ENCODE data around the gene TMEM52B. TPM values are rescaled to one million over a fixed set of nuclear protein-coding genes. Genes with fewer than 3 reads are reported as not detected.
A peak's percentile ranks its signal among the peaks of the same experiment; 100 is the strongest.
"Not testable (repeated sequence)": the region's sequence is repeated elsewhere in the genome, so short reads cannot be mapped to it uniquely, and the experiment has no call there.

TMEM52B gene
- total and polyA plus RNA-seq, 5 donors from 2014 or later, result not detected

- no peaks in the 10 kb centered on the region for H3K36me3 ChIP-seq (ENCODE audit: control insufficient read depth, insufficient read depth, low read length)
- H3K4me1 ChIP-seq (ENCODE audit: control insufficient read depth, insufficient read depth, low read length, poor library complexity, severe bottlenecking), result no peaks in the 10 kb centered on the region
- no peak for DNase-seq
- H3K27ac ChIP-seq (ENCODE audit: insufficient read depth, low read length, poor library complexity, severe bottlenecking), result no peak overlapping the region
- no peak for ATAC-seq (ENCODE audit: low read depth in 2 of 2)
- H3K4me3 Mint-ChIP-seq, result no peak overlapping the region
- peaks cover 26% of the 10 kb centered on the region for H3K27me3 Mint-ChIP-seq
- H3K36me3 Mint-ChIP-seq, result no peaks in the 10 kb centered on the region
- peaks cover 0 to 4% (median 3%) of the 10 kb centered on the region in 4 donors for H3K4me1 Mint-ChIP-seq
- no peaks in the 10 kb centered on the region for H3K9me3 Mint-ChIP-seq
- no peak overlapping the region for H3K4me3 ChIP-seq (ENCODE audit: low read depth, low read length)
- no peak overlapping the region for H3K27ac Mint-ChIP-seq
- no peaks in the 10 kb centered on the region for H3K9me3 ChIP-seq (ENCODE audit: control insufficient read depth in 2 of 2, low read length in 2 of 2)
- H3K27me3 ChIP-seq (ENCODE audit: control insufficient read depth, insufficient read depth, low read length), result no peaks in the 10 kb centered on the region
These were observed 10.8 kb downstream of the TMEM52B start for GRCh38 chr12:10189653-10190052.

DNA sequence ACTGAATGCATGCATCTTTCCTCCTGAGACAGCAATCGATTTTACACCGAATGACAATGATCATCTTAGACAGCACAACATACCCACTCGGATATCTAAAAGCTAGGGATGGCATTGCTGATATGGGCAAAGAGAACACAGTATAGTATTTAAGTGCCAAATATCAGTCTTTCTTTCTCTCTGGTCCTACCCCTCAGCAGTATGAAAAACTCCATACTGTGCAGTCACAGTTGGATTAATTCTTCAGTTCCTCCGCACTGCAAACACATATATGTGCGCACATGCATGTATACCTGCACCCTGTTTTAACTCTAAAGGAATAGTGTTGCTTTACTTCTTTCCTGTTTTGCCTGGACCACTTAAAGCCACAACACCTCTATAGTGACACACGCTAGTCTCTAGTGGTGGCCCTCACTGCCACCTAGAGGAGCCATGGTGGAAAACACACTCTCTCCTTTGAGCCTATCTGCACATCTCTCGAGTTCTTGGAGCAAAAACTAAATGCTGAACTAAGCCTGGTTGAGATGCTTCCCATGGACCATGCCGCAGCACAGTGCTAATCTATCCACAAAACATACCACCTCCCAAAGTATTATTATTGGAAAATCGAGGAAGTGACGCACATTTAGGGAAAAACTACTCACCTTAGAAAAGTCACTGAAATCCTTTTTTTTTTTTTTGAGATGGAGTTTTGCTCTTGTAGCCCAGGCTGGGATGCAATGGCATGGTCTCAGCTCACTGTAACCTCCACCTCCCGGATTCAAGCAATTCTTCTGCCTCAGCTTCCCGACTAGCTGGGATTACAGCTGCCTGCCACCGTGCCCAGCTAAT, 11.9 kb downstream of the TMEM52B start:
- Mint-ChIP-seq H3K36me3 (no peaks in the 10 kb centered on the region), H3K27ac (peak overlapping the region in 2 of 3 donors; percentile 2 to 21), H3K4me3 (no peak overlapping the region), H3K4me1 (peaks cover 0 to 4% (median 3%) of the 10 kb centered on the region in 4 donors), H3K27me3 (peaks cover 23% of the 10 kb centered on the region), H3K9me3 (no peaks in the 10 kb centered on the region)
- ATAC-seq (ENCODE audit: low read depth in 2 of 2) (peak; percentile 97 to 99), DNase-seq (peak; percentile 20 to 74 (median 53))
- Histone ChIP-seq H3K9me3 (ENCODE audit: control insufficient read depth in 2 of 2, low read length in 2 of 2) (no peaks in the 10 kb centered on the region), H3K36me3 (ENCODE audit: control insufficient read depth, insufficient read depth, low read length) (no peaks in the 10 kb centered on the region), H3K4me1 (ENCODE audit: control insufficient read depth, insufficient read depth, low read length, poor library complexity, severe bottlenecking) (no peaks in the 10 kb centered on the region), H3K27me3 (ENCODE audit: control insufficient read depth, insufficient read depth, low read length) (no peaks in the 10 kb centered on the region), H3K4me3 (ENCODE audit: low read depth, low read length) (no peak overlapping the region), H3K27ac (ENCODE audit: insufficient read depth, low read length, poor library complexity, severe bottlenecking) (no peak overlapping the region)

- peaks cover 29% of the 10 kb centered on the region for H3K27me3 Mint-ChIP-seq
- no peak for ATAC-seq (ENCODE audit: low read depth in 2 of 2)
- H3K27ac ChIP-seq (ENCODE audit: insufficient read depth, low read length, poor library complexity, severe bottlenecking), result no peak overlapping the region
These were observed 13.0 kb downstream of the TMEM52B start for GRCh38 chr12:10191865-10192264.

DNA sequence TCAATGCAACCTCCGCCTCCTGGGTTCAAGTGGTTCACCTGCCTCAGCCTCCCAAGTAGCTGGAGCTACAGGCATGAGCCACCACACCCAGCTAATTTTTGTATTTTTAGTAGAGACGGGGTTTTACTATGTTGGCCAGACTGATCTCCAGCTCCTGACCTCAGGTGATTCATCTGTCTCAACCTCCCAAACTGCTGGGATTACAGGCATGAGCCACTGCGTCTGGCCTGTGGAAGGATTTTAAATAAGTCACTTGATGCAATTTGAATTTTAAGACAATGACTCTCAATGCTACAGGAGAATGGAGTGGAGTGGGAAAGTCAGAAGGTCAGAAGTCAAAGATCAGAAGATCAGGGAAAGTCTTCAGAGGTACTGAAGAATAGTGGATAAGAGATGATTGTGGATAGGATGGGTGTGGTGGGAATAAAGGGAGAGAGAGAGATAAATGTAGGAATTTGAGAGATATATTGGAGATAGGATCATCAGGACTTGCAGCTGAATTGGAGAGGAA, 15.4 kb downstream of the TMEM52B start:
- Histone ChIP-seq H3K4me1 (ENCODE audit: control insufficient read depth, insufficient read depth, low read length, poor library complexity, severe bottlenecking) (no peaks in the 10 kb centered on the region), H3K9me3 (ENCODE audit: control insufficient read depth in 2 of 2, low read length in 2 of 2) (no peaks in the 10 kb centered on the region), H3K36me3 (ENCODE audit: control insufficient read depth, insufficient read depth, low read length) (no peaks in the 10 kb centered on the region), H3K27ac (ENCODE audit: insufficient read depth, low read length, poor library complexity, severe bottlenecking) (no peak overlapping the region), H3K4me3 (ENCODE audit: low read depth, low read length) (no peak overlapping the region), H3K27me3 (ENCODE audit: control insufficient read depth, insufficient read depth, low read length) (no peaks in the 10 kb centered on the region)
- H3K27ac Mint-ChIP-seq, result no peak overlapping the region
- H3K4me3 Mint-ChIP-seq, result no peak overlapping the region
- H3K9me3 Mint-ChIP-seq, result no peaks in the 10 kb centered on the region
- no peaks in the 10 kb centered on the region for H3K36me3 Mint-ChIP-seq
- peaks cover 0 to 6% (median 4%) of the 10 kb centered on the region in 4 donors for H3K4me1 Mint-ChIP-seq
- no peak for ATAC-seq (ENCODE audit: low read depth in 2 of 2)
- peaks cover 34% of the 10 kb centered on the region for H3K27me3 Mint-ChIP-seq
- no peak for DNase-seq

More at GRCh38 chr12:10191865-10192264, 13.0 kb downstream of the TMEM52B start:
- Mint-ChIP-seq H3K9me3 (no peaks in the 10 kb centered on the region), H3K27ac (no peak overlapping the region), H3K4me1 (peaks cover 0 to 6% (median 4%) of the 10 kb centered on the region in 4 donors), H3K36me3 (no peaks in the 10 kb centered on the region), H3K4me3 (no peak overlapping the region)
- Histone ChIP-seq H3K4me3 (ENCODE audit: low read depth, low read length) (no peak overlapping the region), H3K36me3 (ENCODE audit: control insufficient read depth, insufficient read depth, low read length) (no peaks in the 10 kb centered on the region), H3K27me3 (ENCODE audit: control insufficient read depth, insufficient read depth, low read length) (no peaks in the 10 kb centered on the region), H3K4me1 (ENCODE audit: control insufficient read depth, insufficient read depth, low read length, poor library complexity, severe bottlenecking) (no peaks in the 10 kb centered on the region), H3K9me3 (ENCODE audit: control insufficient read depth in 2 of 2, low read length in 2 of 2) (no peaks in the 10 kb centered on the region)
- no peak for DNase-seq

DNA sequence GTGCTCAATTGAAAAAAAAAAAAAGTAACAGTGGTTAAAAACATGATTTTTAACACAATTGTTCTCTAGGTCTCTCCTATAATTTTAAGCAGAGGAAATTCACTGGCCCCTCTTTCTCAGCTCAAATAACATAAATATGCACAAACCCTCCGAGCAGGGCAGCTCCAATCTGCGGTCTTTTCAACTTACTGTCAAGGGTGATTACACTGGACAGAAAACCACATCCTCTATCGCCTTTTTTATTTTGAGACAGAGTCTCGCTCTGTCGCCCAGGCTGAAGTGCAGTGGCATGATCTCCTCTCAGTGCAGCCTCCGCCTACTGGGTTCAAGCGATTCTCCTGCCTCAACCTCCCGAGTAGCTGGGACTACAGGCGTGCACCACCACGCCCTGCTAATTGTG, 17.4 kb downstream of the TMEM52B start:
- Histone ChIP-seq H3K27me3 (ENCODE audit: control insufficient read depth, insufficient read depth, low read length) (no peaks in the 10 kb centered on the region), H3K4me1 (ENCODE audit: control insufficient read depth, insufficient read depth, low read length, poor library complexity, severe bottlenecking) (no peaks in the 10 kb centered on the region), H3K27ac (ENCODE audit: insufficient read depth, low read length, poor library complexity, severe bottlenecking) (no peak overlapping the region), H3K9me3 (ENCODE audit: control insufficient read depth in 2 of 2, low read length in 2 of 2) (no peaks in the 10 kb centered on the region), H3K36me3 (ENCODE audit: control insufficient read depth, insufficient read depth, low read length) (no peaks in the 10 kb centered on the region), H3K4me3 (ENCODE audit: low read depth, low read length) (no peak overlapping the region)
- ATAC-seq (ENCODE audit: low read depth in 2 of 2) (no peak), DNase-seq (peak in 1 of 3 donors; percentile 7)
- Mint-ChIP-seq H3K27ac (no peak overlapping the region), H3K4me3 (no peak overlapping the region), H3K36me3 (no peaks in the 10 kb centered on the region), H3K27me3 (peaks cover 30% of the 10 kb centered on the region), H3K9me3 (peaks cover 0 to 2% (median 0%) of the 10 kb centered on the region in 7 donors), H3K4me1 (peaks cover 0 to 3% (median 2%) of the 10 kb centered on the region in 4 donors)

DNA sequence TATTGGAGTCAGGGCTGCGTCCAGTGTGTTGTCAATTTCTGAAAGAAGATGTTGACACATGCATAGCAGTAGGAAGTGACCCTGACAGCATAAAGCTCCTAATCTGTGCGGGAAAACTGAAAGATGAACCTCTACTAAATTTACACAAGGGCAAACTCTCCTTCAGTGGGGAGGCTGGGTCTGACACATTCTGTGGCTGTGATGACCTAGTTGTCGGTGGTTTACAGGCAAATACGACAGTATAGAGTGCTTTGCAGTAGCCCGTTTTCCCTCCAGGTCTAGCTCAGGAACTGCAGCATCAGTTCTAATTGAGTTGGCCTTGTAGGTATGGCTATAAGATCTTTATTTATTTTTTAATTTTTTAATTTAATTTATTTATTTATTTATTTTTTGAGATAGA, 19.0 kb downstream of the TMEM52B start:
- Mint-ChIP-seq H3K36me3 (no peaks in the 10 kb centered on the region), H3K4me1 (peaks cover 0 to 4% (median 2%) of the 10 kb centered on the region in 4 donors), H3K4me3 (no peak overlapping the region), H3K27me3 (peaks cover 25% of the 10 kb centered on the region), H3K27ac (no peak overlapping the region), H3K9me3 (peaks cover 0 to 2% (median 0%) of the 10 kb centered on the region in 7 donors)
- Histone ChIP-seq H3K27me3 (ENCODE audit: control insufficient read depth, insufficient read depth, low read length) (no peaks in the 10 kb centered on the region), H3K4me1 (ENCODE audit: control insufficient read depth, insufficient read depth, low read length, poor library complexity, severe bottlenecking) (no peaks in the 10 kb centered on the region), H3K9me3 (ENCODE audit: control insufficient read depth in 2 of 2, low read length in 2 of 2) (no peaks in the 10 kb centered on the region), H3K36me3 (ENCODE audit: control insufficient read depth, insufficient read depth, low read length) (no peaks in the 10 kb centered on the region), H3K4me3 (ENCODE audit: low read depth, low read length) (no peak overlapping the region), H3K27ac (ENCODE audit: insufficient read depth, low read length, poor library complexity, severe bottlenecking) (no peak overlapping the region)
- no peak for ATAC-seq (ENCODE audit: low read depth in 2 of 2)
- no peak for DNase-seq

DNA sequence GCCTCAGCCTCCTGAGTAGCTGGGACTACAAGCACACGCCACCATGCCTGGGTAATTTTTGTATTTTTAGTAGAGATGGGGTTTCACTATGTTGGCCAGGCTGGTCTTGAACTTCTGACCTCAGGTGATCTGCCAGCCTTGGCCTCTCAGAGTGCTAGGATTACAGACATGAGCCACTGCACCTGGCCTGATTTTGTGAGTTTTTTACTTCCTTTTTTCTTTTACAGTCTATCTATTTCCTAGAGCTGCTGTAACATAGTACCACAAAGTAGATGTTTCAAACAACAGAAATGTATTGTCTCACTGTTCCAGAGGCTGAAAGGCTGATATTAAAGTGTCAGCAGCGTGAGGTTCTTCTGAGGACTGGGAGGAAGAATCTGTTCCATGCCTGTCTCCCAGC, 25.7 kb downstream of the TMEM52B start:
- not testable (repeated sequence) for H3K9me3 Mint-ChIP-seq; H3K4me3 Mint-ChIP-seq; H3K9me3 ChIP-seq (ENCODE audit: control insufficient read depth in 2 of 2, low read length in 2 of 2); H3K27ac ChIP-seq (ENCODE audit: insufficient read depth, low read length, poor library complexity, severe bottlenecking); H3K27ac Mint-ChIP-seq; H3K36me3 ChIP-seq (ENCODE audit: control insufficient read depth, insufficient read depth, low read length); H3K4me1 Mint-ChIP-seq; H3K4me3 ChIP-seq (ENCODE audit: low read depth, low read length); ATAC-seq (ENCODE audit: low read depth in 2 of 2); H3K27me3 ChIP-seq (ENCODE audit: control insufficient read depth, insufficient read depth, low read length); DNase-seq; H3K4me1 ChIP-seq (ENCODE audit: control insufficient read depth, insufficient read depth, low read length, poor library complexity, severe bottlenecking); H3K36me3 Mint-ChIP-seq
- peaks cover 21% of the 10 kb centered on the region for H3K27me3 Mint-ChIP-seq
